Left ventricle myocardium superior (tissue), 1 donor: ENCODE results near the gene NXPH4. TPM values are rescaled to one million over a fixed set of nuclear protein-coding genes. Genes with fewer than 3 reads are reported as not detected.

Experiments
- ATAC-seq: fragments of 200-7000 bp; cut with Tn5 transposase; one replicate; pipeline ENCODE4 v1.9.1; 2020; ENCODE audit warnings: mild to moderate bottlenecking, moderate library complexity
- DNase-seq: peaks from one replicate; pipeline ENCODE4 v3.0.0-alpha.2; 2020
- intact Hi-C: fragments of 100-400 bp; cut with micrococcal nuclease; formaldehyde crosslinking; loops from one replicate; pipeline ENCODE4 v1.11.0; 2022
- long read RNA-seq: library from polyadenylated mRNA; unstranded; transcript quantifications from one replicate; pipeline ENCODE4 v2.0.0, GENCODE V29; 2021
- total RNA-seq: library from RNA; stranded (reverse); fragmentation: NEBNext Ultra II Directional; extraction: Animal tissue kit (Norgen Biotek cat#: 25700); gene quantifications from one replicate; pipeline ENCODE4 v1.2.1, GENCODE V29; 2021
- donor health status: DM: no; HTN: yes; CAD: no; lungs with severe emphysema.

Gene NXPH4
- 1.8 TPM for total RNA-seq
- long read RNA-seq: 0 reads

- ATAC-seq (peak; percentile 9), DNase-seq (peak; percentile 71)
- intact Hi-C loops: no loop called here
Measured at GRCh38 chr12:57216014-57216911, at the start of gene NXPH4. Gene NXPH4, plus strand, starts transcription at chr12:57216794. Its CDS starts 176 bp downstream, at chr12:57216970.

DNA sequence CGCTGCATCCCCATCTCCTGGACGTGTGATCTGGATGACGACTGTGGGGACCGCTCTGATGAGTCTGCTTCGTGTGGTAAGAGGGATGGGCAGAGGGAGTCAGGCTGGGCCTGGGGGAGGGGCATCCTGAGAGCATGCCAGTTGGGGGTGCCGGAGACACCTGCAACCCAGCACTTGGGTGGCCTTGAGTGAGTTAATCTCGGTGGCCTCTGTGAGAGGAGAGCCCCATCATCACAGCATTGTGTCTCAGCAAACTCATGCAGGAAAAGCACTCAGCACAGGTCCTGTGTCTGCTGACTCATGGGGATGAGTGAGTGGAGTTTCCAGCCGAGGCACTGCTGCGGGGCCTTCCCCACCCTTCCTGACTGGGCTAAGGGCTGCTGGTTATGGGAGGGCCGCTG, 49.6 kb upstream of the NXPH4 start:
- ATAC-seq (no peak), DNase-seq (no peak)
- intact Hi-C loops: no loop called here

GRCh38 chr12:57168058-57168457, 48.5 kb upstream of the NXPH4 start:
- DNase-seq (no peak), ATAC-seq (no peak)
- intact Hi-C loops: no loop called here

- ATAC-seq (no peak), DNase-seq (no peak)
- intact Hi-C loops: no loop called here
Measured at GRCh38 chr12:57169046-57169795, 47.4 kb upstream of the NXPH4 start.

- intact Hi-C loops: no loop called here
- ATAC-seq: no peak
- no peak for DNase-seq
Measured at GRCh38 chr12:57169969-57170368, 46.6 kb upstream of the NXPH4 start.

- intact Hi-C loops: no loop called here
- ATAC-seq (no peak), DNase-seq (no peak)
Measured at GRCh38 chr12:57170408-57170807, 46.2 kb upstream of the NXPH4 start.

GRCh38 chr12:57170927-57171326, 45.7 kb upstream of the NXPH4 start:
- intact Hi-C loops: no loop called here
- no peak for ATAC-seq
- no peak for DNase-seq

- peak; percentile 14 for ATAC-seq
- intact Hi-C loops: no loop called here
Measured at GRCh38 chr12:57171668-57172067, 44.9 kb upstream of the NXPH4 start.

DNA sequence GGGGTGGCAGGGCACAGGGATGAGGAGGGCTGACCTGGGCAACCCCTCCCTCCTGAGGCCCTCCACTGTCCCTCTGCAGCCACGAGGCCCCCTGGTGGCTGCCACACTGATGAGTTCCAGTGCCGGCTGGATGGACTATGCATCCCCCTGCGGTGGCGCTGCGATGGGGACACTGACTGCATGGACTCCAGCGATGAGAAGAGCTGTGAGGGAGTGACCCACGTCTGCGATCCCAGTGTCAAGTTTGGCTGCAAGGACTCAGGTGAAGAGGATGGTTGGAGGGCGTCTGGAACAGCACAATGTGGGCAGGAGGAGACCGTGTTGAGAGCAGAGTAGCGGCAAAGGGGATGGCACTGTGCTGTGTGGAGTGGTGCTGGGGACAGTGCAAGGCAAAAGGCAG, 43.5 kb upstream of the NXPH4 start:
- DNase-seq: peak; percentile 59
- peak; percentile 31 for ATAC-seq
- intact Hi-C loops: no loop called here

More at GRCh38 chr12:57171668-57172067, 44.9 kb upstream of the NXPH4 start:
- no peak for DNase-seq

DNA sequence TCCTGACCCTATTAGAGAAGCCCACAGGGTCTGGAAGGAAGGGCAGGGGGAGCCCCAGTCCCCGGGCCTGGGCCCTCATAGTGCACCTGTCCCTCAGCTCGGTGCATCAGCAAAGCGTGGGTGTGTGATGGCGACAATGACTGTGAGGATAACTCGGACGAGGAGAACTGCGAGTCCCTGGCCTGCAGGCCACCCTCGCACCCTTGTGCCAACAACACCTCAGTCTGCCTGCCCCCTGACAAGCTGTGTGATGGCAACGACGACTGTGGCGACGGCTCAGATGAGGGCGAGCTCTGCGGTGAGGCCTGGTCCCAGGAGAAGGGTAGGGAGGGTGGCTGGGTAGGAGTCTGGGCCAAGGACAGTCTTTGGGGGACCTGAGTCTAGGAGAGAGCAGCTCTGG, 42.9 kb upstream of the NXPH4 start:
- intact Hi-C loops: no loop called here
- ATAC-seq: no peak
- no peak for DNase-seq

DNA sequence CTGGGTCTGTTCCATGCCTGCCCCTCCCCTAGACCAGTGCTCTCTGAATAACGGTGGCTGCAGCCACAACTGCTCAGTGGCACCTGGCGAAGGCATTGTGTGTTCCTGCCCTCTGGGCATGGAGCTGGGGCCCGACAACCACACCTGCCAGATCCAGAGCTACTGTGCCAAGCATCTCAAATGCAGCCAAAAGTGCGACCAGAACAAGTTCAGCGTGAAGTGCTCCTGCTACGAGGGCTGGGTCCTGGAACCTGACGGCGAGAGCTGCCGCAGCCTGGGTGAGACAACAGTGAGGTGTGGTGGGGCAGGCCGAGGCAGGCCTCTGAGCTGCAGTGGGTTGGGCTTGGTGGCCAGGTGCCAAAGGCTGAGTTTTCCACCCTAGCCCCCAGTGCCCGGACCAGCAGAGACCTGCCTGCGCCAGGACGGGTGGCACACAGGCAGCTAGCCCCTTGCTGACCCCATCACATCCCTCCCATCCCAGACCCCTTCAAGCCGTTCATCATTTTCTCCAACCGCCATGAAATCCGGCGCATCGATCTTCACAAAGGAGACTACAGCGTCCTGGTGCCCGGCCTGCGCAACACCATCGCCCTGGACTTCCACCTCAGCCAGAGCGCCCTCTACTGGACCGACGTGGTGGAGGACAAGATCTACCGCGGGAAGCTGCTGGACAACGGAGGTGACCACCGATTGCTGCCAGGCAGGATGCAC, 41.0 kb upstream of the NXPH4 start:
- DNase-seq (peak; percentile 91), ATAC-seq (peak; percentile 69)
- intact Hi-C loops: no loop called here

DNA sequence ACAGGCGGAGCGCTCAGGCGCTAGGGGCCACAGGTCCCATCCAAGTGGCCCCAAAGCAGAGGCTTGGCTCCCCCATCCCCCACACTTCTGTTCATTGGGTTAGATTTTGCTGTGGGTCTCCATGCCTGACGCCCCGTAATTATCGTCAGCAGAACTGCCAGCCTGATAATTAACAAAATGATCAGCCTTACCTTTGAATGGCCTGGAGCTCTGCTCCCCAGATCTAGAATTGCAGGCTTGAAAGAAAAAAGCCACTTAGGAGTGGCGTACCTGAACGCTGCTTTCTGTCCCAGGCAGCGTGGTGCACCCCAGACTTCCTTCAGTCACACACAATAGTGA, 40.5 kb upstream of the NXPH4 start:
- intact Hi-C loops: no loop called here
- ATAC-seq (no peak), DNase-seq (no peak)

GRCh38 chr12:57176846-57177245, 39.7 kb upstream of the NXPH4 start:
- no peak for ATAC-seq
- no peak for DNase-seq
- intact Hi-C loops: no loop called here

DNA sequence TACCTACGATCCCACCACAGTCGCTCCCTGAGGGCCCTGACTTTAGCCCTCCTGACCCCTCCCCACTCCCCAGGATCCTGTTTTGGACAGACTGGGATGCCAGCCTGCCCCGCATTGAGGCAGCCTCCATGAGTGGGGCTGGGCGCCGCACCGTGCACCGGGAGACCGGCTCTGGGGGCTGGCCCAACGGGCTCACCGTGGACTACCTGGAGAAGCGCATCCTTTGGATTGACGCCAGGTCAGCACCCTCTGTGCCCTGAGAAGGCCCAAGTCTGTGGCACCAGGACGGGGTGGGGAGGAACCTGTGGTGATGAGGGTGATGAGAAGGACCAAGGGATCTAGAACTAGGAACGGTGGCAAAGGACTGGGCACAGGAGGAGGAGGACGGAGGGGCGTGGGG, 39.2 kb upstream of the NXPH4 start:
- intact Hi-C loops: no loop called here
- ATAC-seq: no peak
- DNase-seq: no peak

DNA sequence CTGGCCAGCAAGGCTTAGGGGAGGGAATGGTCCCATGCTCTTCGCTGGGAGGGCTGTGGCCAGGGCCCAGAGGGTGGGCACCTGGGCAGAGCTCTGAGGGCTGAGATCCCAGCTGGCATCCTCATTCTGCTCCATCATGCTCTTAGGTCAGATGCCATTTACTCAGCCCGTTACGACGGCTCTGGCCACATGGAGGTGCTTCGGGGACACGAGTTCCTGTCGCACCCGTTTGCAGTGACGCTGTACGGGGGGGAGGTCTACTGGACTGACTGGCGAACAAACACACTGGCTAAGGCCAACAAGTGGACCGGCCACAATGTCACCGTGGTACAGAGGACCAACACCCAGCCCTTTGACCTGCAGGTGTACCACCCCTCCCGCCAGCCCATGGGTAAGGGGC, 38.4 kb upstream of the NXPH4 start:
- no peak for ATAC-seq
- no peak for DNase-seq
- intact Hi-C loops: no loop called here

DNA sequence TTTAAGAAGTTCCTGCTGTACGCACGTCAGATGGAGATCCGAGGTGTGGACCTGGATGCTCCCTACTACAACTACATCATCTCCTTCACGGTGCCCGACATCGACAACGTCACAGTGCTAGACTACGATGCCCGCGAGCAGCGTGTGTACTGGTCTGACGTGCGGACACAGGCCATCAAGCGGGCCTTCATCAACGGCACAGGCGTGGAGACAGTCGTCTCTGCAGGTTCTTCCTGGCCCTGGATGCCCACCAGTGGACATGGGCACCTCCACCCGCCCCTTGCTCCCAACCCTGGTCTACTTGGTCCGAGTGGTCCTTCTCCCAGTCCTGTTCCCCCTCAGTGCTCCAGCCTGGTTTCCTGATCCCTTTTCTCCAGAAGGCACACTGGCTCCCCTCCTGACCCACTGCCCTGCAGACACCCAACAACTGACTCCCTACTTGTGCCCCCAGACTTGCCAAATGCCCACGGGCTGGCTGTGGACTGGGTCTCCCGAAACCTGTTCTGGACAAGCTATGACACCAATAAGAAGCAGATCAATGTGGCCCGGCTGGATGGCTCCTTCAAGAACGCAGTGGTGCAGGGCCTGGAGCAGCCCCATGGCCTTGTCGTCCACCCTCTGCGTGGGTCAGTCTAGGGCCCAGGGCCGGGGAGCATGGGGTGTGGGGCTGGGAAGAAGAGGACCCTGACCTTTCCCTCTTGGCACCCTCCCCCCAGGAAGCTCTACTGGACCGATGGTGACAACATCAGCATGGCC, 37.1 kb upstream of the NXPH4 start:
- ATAC-seq (no peak), DNase-seq (no peak)
- intact Hi-C loops: no loop called here

- DNase-seq (no peak), ATAC-seq (no peak)
- intact Hi-C loops: no loop called here
Measured at GRCh38 chr12:57180321-57180989, 36.1 kb upstream of the NXPH4 start.

GRCh38 chr12:57181072-57181471, 35.5 kb upstream of the NXPH4 start:
- intact Hi-C loops: no loop called here
- no peak for DNase-seq
- ATAC-seq: no peak
